HepG2 (cell line): ENCODE data around the gene CSTF1. TPM values are rescaled to one million over a fixed set of nuclear protein-coding genes. Genes with fewer than 3 reads are reported as not detected.

Experiments
- CBX5 ChIP-seq: sonication (generic); formaldehyde crosslinking; IDR thresholded peaks from 2 replicates; pipeline ENCODE4 v1.4.0; 2020; ENCODE audit warnings: missing genetic modification reagents, borderline replicate concordance
- CC2D1A ChIP-seq: sonication (generic); formaldehyde crosslinking; IDR thresholded peaks from 2 replicates; pipeline ENCODE4 v1.8.1; 2023; ENCODE audit warnings: mild to moderate bottlenecking, missing genetic modification reagents
- DNMT1 ChIP-seq: sonication (generic); formaldehyde crosslinking; IDR thresholded peaks from 2 replicates; pipeline ENCODE4 v1.5.1; 2020; ENCODE audit warnings: mild to moderate bottlenecking, missing genetic modification reagents
- EEA1 ChIP-seq: sonication (generic); formaldehyde crosslinking; IDR thresholded peaks from 2 replicates; pipeline ENCODE4 v1.5.1; 2020; ENCODE audit warnings: mild to moderate bottlenecking, missing genetic modification reagents, borderline replicate concordance
- ELF3 ChIP-seq: IDR thresholded peaks from 2 replicates; pipeline ENCODE4 v1.6.1; 2016; ENCODE audit warnings: missing genetic modification reagents, missing compliant biosample characterization
- IKZF4 ChIP-seq: sonication (generic); formaldehyde crosslinking; IDR thresholded peaks from 2 replicates; pipeline ENCODE4 v1.5.1; 2020; ENCODE audit warnings: borderline replicate concordance, mild to moderate bottlenecking, low read depth, missing genetic modification reagents; ENCODE audit errors: not compliant biosample characterization
- KDM2A ChIP-seq: sonication (generic); formaldehyde crosslinking; IDR thresholded peaks from 2 replicates; pipeline ENCODE4 v1.4.0; 2020; ENCODE audit warnings: low read depth, missing genetic modification reagents, borderline replicate concordance
- KDM4B ChIP-seq: sonication (generic); formaldehyde crosslinking; IDR thresholded peaks from 2 replicates; pipeline ENCODE4 v1.4.0; 2020; ENCODE audit warnings: missing genetic modification reagents
- MAZ ChIP-seq, 2 experiments: sonication (generic) in 1 of 2; formaldehyde crosslinking in 1 of 2; IDR thresholded peaks; 2 replicates each; pipeline versions ENCODE4 v1.5.0 to v1.6.1; 2012 to 2020; ENCODE audit warnings: low read depth in 2 of 2, mild to moderate bottlenecking in 2 of 2, borderline replicate concordance in 1 of 2, improper control_type of control experiment in 1 of 2, low read length in 1 of 2, missing genetic modification reagents in 1 of 2, moderate library complexity in 1 of 2
- MBD4 ChIP-seq: IDR thresholded peaks from 2 replicates; pipeline ENCODE4 v1.6.1; 2012; ENCODE audit warnings: low read length, inconsistent platforms, borderline replicate concordance
- MXI1 ChIP-seq: IDR thresholded peaks from 3 replicates; pipeline ENCODE4 v1.6.1; 2012; ENCODE audit warnings: low read depth, low read length, inconsistent platforms, borderline replicate concordance
- NFYC ChIP-seq: IDR thresholded peaks from 2 replicates; pipeline ENCODE4 v1.6.1; 2016; ENCODE audit warnings: missing genetic modification reagents, missing compliant biosample characterization
- PAF1 ChIP-seq: IDR thresholded peaks from 2 replicates; pipeline ENCODE4 v1.6.1; 2016; ENCODE audit warnings: missing genetic modification reagents, missing compliant biosample characterization
- POGZ ChIP-seq: sonication (generic); formaldehyde crosslinking; IDR thresholded peaks from 2 replicates; pipeline ENCODE4 v1.4.0; 2020; ENCODE audit warnings: mild to moderate bottlenecking, missing genetic modification reagents
- RNF2 ChIP-seq: fragments of 450-650 bp; conservative IDR thresholded peaks from 2 replicates; pipeline ENCODE4 v1.6.1; 2016; ENCODE audit warnings: low read depth
- SRSF1 ChIP-seq: fragments of 200-400 bp; formaldehyde crosslinking; optimal IDR thresholded peaks from 2 replicates; pipeline ENCODE3; 2017; ENCODE audit warnings: mild to moderate bottlenecking, low read depth, low read length, moderate library complexity
- YY1 ChIP-seq: IDR thresholded peaks from 2 replicates; pipeline ENCODE4 v1.6.1; 2011; ENCODE audit warnings: low read length, low read depth, moderate library complexity, mild to moderate bottlenecking; ENCODE audit not compliant: insufficient read depth, insufficient replicate concordance
- ZBTB38 ChIP-seq: sonication (generic); formaldehyde crosslinking; IDR thresholded peaks from 2 replicates; pipeline ENCODE4 v1.5.1; 2020; ENCODE audit warnings: mild to moderate bottlenecking, missing genetic modification reagents
- ZNF138 ChIP-seq: sonication (generic); formaldehyde crosslinking; IDR thresholded peaks from 2 replicates; pipeline ENCODE4 v1.5.0; 2020; ENCODE audit warnings: mild to moderate bottlenecking, low read depth, missing genetic modification reagents
- ZNF7 ChIP-seq: IDR thresholded peaks from 2 replicates; pipeline ENCODE4 v1.6.1; 2016; ENCODE audit warnings: missing biosample characterization, missing genetic modification reagents
- ZNF766 ChIP-seq: sonication (generic); formaldehyde crosslinking; IDR thresholded peaks from 2 replicates; pipeline ENCODE4 v1.5.0; 2020; ENCODE audit warnings: missing genetic modification reagents, borderline replicate concordance
- polyA plus RNA-seq, 8 experiments: library from polyadenylated mRNA; depleted of rRNA in 3 of 8; stranded (reverse) in 7 of 8; unstranded in 1 of 8; fragments of >200 nt; fragmentation: Illumina TruSeq in 4 of 8; extraction: Trizol in 4 of 8; gene quantifications; 2 replicates each; pipeline versions ENCODE4 v1.2.1 to v1.2.3, GENCODE V29; 2011 to 2016; ENCODE audit warnings: low read depth in 4 of 8, missing spikeins in 1 of 8, mixed read lengths in 1 of 8; ENCODE audit not compliant: insufficient read depth in 1 of 8
- total RNA-seq, 5 experiments: library from RNA; depleted of rRNA; stranded (reverse); fragments of >200 nt; fragmentation: Illumina TruSeq; extraction: Trizol; gene quantifications; 2 replicates each; pipeline ENCODE4 v1.2.3, GENCODE V29; 2016; ENCODE audit warnings: low read depth in 1 of 5
- TF ChIP-seq, protein P1 (sequence below): IDR thresholded peaks from 2 replicates; pipeline ENCODE4 v1.6.1; 2016; ENCODE audit warnings: low read depth
- TF ChIP-seq, protein P2 (sequence below): sonication (generic); formaldehyde crosslinking; IDR thresholded peaks from 2 replicates; pipeline ENCODE4 v1.4.0; 2020; ENCODE audit warnings: mild to moderate bottlenecking, low read depth, missing genetic modification reagents
- TF ChIP-seq, protein P3 (sequence below): IDR thresholded peaks from 2 replicates; pipeline ENCODE4 v1.6.1; 2018; ENCODE audit warnings: missing genetic modification reagents, mild to moderate bottlenecking, missing compliant biosample characterization

The CSTF1 gene
- total and polyA plus RNA-seq, 2 of the 13 experiments (the other 11 are each of a cell fraction or from before 2014, with no cell fraction given), result 70.9 to 100 TPM

DNA sequence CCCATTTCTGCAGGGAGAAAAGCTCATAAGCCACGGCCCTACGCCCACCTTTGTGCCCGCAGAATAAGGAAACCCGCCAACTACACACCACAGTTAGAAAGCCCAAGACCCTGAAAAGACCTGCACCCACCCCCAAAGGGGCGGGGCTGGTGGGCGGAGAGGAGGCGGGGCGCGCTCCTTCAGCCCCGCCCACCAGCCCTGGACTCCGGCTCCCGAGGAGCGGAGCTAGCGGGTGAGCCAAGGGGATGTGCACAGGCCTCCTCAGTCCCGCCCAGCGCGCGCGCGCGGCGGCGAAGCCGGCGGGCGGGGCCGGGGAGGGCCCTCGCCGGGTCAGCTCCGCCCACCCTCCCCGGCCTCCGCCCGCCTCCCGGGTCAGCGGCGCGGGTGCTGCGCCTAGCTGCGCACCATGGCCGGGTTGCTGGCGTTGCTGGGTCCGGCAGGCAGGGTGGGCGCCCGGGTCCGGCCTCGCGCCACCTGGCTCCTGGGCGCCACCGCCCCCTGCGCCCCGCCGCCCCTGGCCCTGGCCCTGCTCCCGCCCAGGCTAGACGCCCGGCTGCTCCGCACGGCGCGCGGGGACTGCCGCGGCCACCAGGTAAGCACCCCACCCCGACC lies 33.7 kb upstream of the CSTF1 start, which contains the start of gene FAM210B (continued):
- TF ChIP-seq CC2D1A (CRISPR knock-in tag) (no peak), KDM4B (no peak), POGZ (CRISPR knock-in tag) (no peak), IKZF4 (CRISPR knock-in tag) (no peak), MAZ (IDR thresholded peaks at IDR 0.05; ENCODE audit: borderline replicate concordance, low read depth, low read length) (peak; percentile 96), MAZ (CRISPR knock-in tag; IDR thresholded peaks at IDR 0.05; ENCODE audit: low read depth) (no peak; the same call in 1 of the 2 replicates), CBX5 (CRISPR knock-in tag) (no peak), PAF1 (no peak), KDM2A (CRISPR knock-in tag) (no peak; the same call in 1 of the 2 replicates), ZNF7 (CRISPR knock-in tag) (no peak), ZNF138 (CRISPR knock-in tag) (no peak), MXI1 (peak; percentile 74; the same call in 1 of the 3 replicates), MBD4 (no peak), RNF2 (no peak), SRSF1 (no peak), YY1 (peak; percentile 66), ZBTB38 (0 out of 2 replicates have a peak, but pooled peaks have one; percentile 27), ZNF766 (CRISPR knock-in tag) (0 out of 2 replicates have a peak, but pooled peaks have one; percentile 22), EEA1 (no peak), NFYC (CRISPR knock-in tag) (no peak), ELF3 (no peak; the same call in 1 of the 2 replicates), DNMT1 (CRISPR knock-in tag) (peak; percentile 26; the same call in 1 of the 2 replicates)
- TF ChIP-seq, protein P1, sequence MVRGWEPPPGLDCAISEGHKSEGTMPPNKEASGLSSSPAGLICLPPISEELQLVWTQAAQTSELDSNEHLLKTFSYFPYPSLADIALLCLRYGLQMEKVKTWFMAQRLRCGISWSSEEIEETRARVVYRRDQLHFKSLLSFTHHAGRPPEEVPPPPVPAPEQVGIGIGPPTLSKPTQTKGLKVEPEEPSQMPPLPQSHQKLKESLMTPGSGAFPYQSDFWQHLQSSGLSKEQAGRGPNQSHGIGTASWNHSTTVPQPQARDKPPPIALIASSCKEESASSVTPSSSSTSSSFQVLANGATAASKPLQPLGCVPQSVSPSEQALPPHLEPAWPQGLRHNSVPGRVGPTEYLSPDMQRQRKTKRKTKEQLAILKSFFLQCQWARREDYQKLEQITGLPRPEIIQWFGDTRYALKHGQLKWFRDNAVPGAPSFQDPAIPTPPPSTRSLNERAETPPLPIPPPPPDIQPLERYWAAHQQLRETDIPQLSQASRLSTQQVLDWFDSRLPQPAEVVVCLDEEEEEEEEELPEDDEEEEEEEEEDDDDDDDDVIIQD (CRISPR knock-in tag), result no peak
- TF ChIP-seq, protein P2, sequence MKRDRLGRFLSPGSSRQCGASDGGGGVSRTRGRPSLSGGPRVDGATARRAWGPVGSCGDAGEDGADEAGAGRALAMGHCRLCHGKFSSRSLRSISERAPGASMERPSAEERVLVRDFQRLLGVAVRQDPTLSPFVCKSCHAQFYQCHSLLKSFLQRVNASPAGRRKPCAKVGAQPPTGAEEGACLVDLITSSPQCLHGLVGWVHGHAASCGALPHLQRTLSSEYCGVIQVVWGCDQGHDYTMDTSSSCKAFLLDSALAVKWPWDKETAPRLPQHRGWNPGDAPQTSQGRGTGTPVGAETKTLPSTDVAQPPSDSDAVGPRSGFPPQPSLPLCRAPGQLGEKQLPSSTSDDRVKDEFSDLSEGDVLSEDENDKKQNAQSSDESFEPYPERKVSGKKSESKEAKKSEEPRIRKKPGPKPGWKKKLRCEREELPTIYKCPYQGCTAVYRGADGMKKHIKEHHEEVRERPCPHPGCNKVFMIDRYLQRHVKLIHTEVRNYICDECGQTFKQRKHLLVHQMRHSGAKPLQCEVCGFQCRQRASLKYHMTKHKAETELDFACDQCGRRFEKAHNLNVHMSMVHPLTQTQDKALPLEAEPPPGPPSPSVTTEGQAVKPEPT (CRISPR knock-in tag), result 0 out of 2 replicates have a peak, but pooled peaks have one; percentile 48
- TF ChIP-seq, protein P3, sequence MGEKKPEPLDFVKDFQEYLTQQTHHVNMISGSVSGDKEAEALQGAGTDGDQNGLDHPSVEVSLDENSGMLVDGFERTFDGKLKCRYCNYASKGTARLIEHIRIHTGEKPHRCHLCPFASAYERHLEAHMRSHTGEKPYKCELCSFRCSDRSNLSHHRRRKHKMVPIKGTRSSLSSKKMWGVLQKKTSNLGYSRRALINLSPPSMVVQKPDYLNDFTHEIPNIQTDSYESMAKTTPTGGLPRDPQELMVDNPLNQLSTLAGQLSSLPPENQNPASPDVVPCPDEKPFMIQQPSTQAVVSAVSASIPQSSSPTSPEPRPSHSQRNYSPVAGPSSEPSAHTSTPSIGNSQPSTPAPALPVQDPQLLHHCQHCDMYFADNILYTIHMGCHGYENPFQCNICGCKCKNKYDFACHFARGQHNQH (CRISPR knock-in tag), result 0 out of 2 replicates have a peak, but pooled peaks have one; percentile 18
